NOMO-1 treated with dmso at 0.1 percent for 144 hours (cell line): ENCODE data around the gene TENT4A.

Source experiments
- DNase-seq: peaks from one replicate; lab custom pipeline; 2025; ENCODE audit not compliant: unreplicated experiment; lab: John Stamatoyannopoulos, UW

The TENT4A gene

GRCh38 chr5:6750142-6750840 is 37.1 kb downstream of the TENT4A start:
- DNase-seq: no peak

GRCh38 chr5:6750951-6751685 is 37.9 kb downstream of the TENT4A start:
- no peak for DNase-seq

GRCh38 chr5:6752236-6752635 is 39.0 kb downstream of the TENT4A start:
- no peak for DNase-seq

GRCh38 chr5:6752782-6753181 is 39.5 kb downstream of the TENT4A start:
- no peak for DNase-seq

- no peak for DNase-seq
Observed at GRCh38 chr5:6753851-6754250, 40.6 kb downstream of the TENT4A start.

GRCh38 chr5:6754766-6755165 is 41.5 kb downstream of the TENT4A start:
- DNase-seq: no peak

GRCh38 chr5:6755519-6755918 is 42.3 kb downstream of the TENT4A start:
- no peak for DNase-seq

GRCh38 chr5:6755941-6756340 is 42.7 kb downstream of the TENT4A start:
- no peak for DNase-seq

- DNase-seq: no peak
Observed at GRCh38 chr5:6757414-6757969, 44.3 kb downstream of the TENT4A start.

- no peak for DNase-seq
Observed at GRCh38 chr5:6758236-6758635, 45.0 kb downstream of the TENT4A start.

- no peak for DNase-seq
Observed at GRCh38 chr5:6758706-6759105, 45.5 kb downstream of the TENT4A start.

GRCh38 chr5:6759401-6759800 is 46.2 kb downstream of the TENT4A start:
- no peak for DNase-seq

- DNase-seq: no peak
Observed at GRCh38 chr5:6759983-6760382, 46.8 kb downstream of the TENT4A start.

GRCh38 chr5:6760686-6761085 is 47.5 kb downstream of the TENT4A start:
- no peak for DNase-seq

GRCh38 chr5:6761333-6761732 is 48.1 kb downstream of the TENT4A start:
- no peak for DNase-seq

GRCh38 chr5:6762116-6762515 is 48.9 kb downstream of the TENT4A start:
- DNase-seq: no peak

GRCh38 chr5:6762697-6763096 is 49.5 kb downstream of the TENT4A start:
- no peak for DNase-seq

- DNase-seq: no peak
Observed at GRCh38 chr5:6763191-6763590, 50.0 kb downstream of the TENT4A start.

- peak; percentile 85 for DNase-seq
Observed at GRCh38 chr5:6765612-6766525, 52.6 kb downstream of the TENT4A start.

- DNase-seq: peak; percentile 98
Observed at GRCh38 chr5:6766604-6767093, 53.4 kb downstream of the TENT4A start.

GRCh38 chr5:6767481-6768063 is 54.3 kb downstream of the TENT4A start:
- no peak for DNase-seq
